Neural cell (in vitro differentiated cells): ENCODE results near the gene GMEB2.

ENCODE experiments used
- CTCF ChIP-seq: fragments of 450-650 bp; IDR thresholded peaks from 2 replicates; pipeline ENCODE4 v1.5.1; 2014; ENCODE audit warnings: antibody characterized with exemption, mild to moderate bottlenecking, moderate library complexity; ENCODE audit not compliant: poor library complexity, severe bottlenecking
- EZH2 ChIP-seq: fragments of 200-600, 300-800 bp; shearing (Covaris generic), sonication (generic); IDR thresholded peaks from 2 replicates; pipeline ENCODE4 v1.6.1; 2014; ENCODE audit warnings: antibody characterized with exemption, low read length, borderline replicate concordance, mild to moderate bottlenecking; ENCODE audit not compliant: insufficient read depth, poor library complexity, severe bottlenecking

DNA sequence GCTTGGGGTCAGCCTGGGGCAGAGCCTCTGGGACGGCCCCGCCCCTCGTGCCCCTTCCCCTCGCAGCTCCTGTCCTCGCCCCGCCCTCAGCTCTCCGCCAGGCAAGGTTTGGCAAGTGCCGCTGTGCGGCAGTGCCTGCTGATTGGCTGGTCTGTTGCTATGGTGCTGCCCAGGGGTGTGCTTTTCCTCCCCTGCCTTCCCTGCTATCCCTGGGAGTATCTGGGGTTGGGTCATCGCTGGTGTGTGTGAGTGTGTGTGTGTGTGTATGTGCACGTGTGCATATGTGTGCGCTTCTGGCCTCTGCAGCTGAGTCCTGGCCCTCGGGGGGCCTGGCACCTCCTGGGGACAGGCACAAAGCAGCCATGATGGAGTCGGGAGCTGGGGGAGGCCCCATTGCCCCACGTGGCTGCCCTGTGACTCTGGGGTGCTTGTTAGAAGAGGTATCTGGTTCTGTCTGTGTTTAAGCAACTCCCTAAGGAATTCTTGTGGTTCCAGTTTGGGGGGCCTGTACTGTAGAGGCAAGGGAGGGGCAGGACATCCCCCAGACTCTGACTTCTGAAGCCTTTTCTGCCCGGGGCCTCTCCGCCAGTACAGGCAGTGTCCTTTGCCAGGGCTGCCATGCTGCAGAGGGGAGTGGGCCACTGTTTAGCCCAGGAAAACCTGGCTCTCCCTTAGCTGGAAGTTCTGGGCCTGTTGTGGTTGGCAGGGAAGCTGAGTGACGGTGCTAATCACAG lies 38.1 kb upstream of the GMEB2 start:
- TF ChIP-seq CTCF, result no peak
- no peak for TF ChIP-seq EZH2
